Aortic smooth muscle cell (primary cell): ENCODE data around the gene CD48. TPM values are rescaled to one million over a fixed set of nuclear protein-coding genes. Genes with fewer than 3 reads are reported as not detected.

Source experiments
- total RNA-seq: library from RNA; depleted of rRNA; stranded (reverse); fragments of >200 nt; gene quantifications from 2 replicates; pipeline ENCODE4 v1.2.3, GENCODE V29; 2014

The CD48 gene, protein sequence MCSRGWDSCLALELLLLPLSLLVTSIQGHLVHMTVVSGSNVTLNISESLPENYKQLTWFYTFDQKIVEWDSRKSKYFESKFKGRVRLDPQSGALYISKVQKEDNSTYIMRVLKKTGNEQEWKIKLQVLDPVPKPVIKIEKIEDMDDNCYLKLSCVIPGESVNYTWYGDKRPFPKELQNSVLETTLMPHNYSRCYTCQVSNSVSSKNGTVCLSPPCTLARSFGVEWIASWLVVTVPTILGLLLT
- not detected in 2 replicates for total RNA-seq

DNA sequence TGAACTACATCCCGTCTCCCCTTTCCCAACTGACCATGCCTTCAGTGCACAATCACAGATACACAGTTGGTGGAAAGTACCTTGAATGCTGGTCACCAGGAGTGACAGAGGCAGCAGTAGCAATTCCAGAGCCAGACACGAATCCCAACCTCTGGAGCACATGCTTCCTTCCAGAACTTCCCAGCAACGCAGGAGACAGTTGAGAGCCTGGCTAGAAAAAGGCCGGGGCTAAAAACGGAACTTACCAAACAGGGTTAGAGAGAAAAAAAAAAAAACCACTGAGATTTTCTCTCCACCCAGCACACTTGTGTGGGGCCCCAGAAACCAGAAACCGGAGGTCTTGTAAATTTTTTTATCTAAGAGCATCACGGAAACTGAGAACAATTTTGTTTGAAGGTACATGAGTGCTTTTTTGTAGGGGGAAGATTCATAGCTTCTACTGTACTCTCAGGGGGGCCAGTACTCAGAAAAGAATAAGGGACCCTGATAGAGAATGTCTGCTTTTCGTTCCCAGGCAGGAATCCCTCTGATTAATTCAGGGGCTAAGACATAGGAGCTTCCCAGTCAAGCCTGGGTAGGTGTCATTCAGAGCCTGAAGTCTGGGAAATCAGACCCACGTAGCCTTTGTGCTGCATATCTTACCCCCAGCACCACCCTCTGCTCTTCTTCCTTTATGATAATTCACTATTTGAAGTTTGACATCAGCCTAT lies at the start of gene CD48:
CD48 (minus strand) TSS at position 221 of the 710 bp plus-strand sequence; CDS start at position 162, 59 bp downstream.

DNA sequence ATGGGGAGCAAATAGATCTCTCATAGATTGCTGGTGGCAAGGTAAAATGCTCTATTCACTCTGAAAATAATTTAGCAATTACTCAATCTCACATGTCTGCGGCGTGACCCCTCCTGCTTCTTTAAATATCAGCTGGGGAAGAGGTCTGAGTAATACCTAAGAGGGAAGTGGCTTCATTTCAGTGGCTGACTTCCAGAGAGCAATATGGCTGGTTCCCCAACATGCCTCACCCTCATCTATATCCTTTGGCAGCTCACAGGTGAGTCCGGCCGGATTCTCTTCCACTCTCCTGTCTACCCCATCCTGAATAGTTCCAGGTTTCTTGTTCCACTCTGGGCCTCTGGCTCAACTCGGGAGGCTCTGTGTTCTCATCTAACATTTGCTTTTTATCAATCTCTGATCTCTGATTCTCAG lies 27.5 kb upstream of the CD48 start, which contains the start of gene SLAMF7:
SLAMF7 (plus strand) TSS at position 150 of the 414 bp plus-strand sequence; CDS start at position 205, 55 bp downstream.

GRCh38 chr1:160646711-160647328 lies 64.8 kb downstream of the CD48 start, which contains the start of gene SLAMF1:
Gene SLAMF1, minus strand, starts transcription at chr1:160647044. Its CDS starts 99 bp downstream, at chr1:160646945.

Other genes starting within 250 kb of the CD48 start
- gene SLAMF6, start 188.6 kb downstream of the CD48 start, total RNA-seq = under 0.01 TPM in 1 of 2 replicates, not detected in the other
- under 0.01 TPM in 1 of 2 replicates, not detected in the other for gene CD84, start 132.3 kb downstream of the CD48 start, total RNA-seq
- gene SLAMF1, start 64.8 kb downstream of the CD48 start, total RNA-seq = not detected in 2 replicates
- not detected in 2 replicates for gene SLAMF7, start 27.4 kb upstream of the CD48 start, total RNA-seq
- gene LY9, start 84.4 kb upstream of the CD48 start, total RNA-seq = not detected in 2 replicates
- gene CD244, start 151.1 kb upstream of the CD48 start, total RNA-seq = not detected in 2 replicates
- gene ITLN1, start 173.4 kb upstream of the CD48 start, total RNA-seq = not detected in 2 replicates
- not detected in 2 replicates for gene ITLN2, start 243.0 kb upstream of the CD48 start, total RNA-seq